HL-60/S4 (cell line): ENCODE results near the gene ANO6.
"Not testable (repeated sequence)": the region's sequence is repeated elsewhere in the genome, so short reads cannot be mapped to it uniquely, and the experiment has no call there.

Experiments
- in situ Hi-C: fragments of 300-500 bp; cut with MboI; formaldehyde crosslinking; loops from 2 replicates; pipeline ENCODE4 v1.14.3; 2022; ENCODE audit warnings: low sequenced_read_pairs

ANO6 gene

GRCh38 chr12:45215419-45216229, at the start of gene ANO6:
ANO6 (plus strand) TSS chr12:45216095; CDS start chr12:45216322, 227 bp downstream.
- in situ Hi-C loops, result no loop called here

GRCh38 chr12:45168976-45169375, 46.9 kb upstream of the ANO6 start:
- in situ Hi-C loops, result no loop called here

DNA sequence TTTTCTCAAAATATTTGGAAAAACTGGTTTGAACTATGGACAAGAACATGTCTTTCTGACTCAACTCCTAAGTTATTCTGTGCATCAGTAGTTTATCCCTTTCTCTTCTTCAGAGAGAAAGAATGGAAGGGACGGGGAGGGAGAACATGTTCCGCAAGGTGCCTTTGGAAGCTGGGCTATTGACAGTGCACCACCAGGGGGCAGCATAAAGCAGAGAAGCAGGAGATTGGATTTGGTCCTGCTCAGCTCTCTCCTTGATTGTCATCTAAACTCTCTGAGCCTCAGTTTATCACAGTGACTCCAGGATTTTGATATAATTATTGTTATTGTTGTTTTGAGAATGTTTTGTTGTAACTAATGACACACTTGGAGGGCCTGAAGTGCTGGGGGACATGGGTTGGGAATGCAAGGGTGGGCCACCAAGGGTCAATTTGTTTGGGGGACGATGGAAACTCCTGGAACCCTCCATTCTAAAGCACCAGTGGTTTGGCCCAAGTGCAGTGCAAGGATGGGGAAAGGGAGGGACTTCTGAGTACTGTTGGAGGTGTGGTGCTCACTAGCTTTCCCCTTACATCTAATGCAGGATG, 45.3 kb upstream of the ANO6 start:
- in situ Hi-C loops, result no loop called here

GRCh38 chr12:45173293-45173692, 42.6 kb upstream of the ANO6 start:
- in situ Hi-C loops, result not testable (repeated sequence)

DNA sequence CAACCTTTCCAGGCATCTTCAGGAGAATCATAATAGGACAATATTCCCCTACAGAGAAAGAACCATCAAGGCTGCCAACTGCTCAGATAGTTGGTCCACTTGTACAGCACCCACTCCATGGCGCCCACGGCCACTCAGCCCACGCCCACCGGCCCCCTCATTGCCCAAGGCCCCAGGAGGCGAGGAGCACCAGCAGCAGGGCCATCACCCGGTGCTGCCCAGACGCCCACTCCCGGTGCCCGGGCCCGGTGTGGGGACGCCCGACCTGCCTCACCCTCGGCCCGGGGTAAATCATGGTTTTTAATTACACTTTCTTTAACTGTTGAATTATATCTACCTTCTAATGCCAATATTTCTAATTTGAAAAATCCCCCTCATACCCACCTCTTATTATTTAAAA, 41.3 kb upstream of the ANO6 start:
- in situ Hi-C loops, result no loop called here

DNA sequence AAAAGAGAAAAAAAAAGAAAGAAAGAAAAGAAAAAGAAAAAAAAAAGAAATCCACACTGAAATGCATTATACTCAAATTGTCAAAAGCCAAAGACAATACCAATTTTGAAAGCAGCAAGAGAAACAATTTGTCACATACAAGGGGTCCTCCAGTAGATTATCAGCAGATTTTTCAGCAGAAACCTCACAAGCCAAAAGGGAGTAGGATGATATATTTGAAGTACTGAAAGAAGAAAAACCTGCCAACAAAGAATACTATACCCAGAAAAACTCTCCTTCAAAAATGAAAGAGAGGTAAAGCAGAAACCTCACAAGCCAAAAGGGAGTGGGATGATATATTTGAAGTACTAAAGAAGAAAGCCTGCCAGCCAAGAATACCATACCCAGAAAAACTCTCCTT, 37.1 kb upstream of the ANO6 start:
- in situ Hi-C loops, result no loop called here

GRCh38 chr12:45182511-45182910, 33.4 kb upstream of the ANO6 start:
- in situ Hi-C loops, result no loop called here

DNA sequence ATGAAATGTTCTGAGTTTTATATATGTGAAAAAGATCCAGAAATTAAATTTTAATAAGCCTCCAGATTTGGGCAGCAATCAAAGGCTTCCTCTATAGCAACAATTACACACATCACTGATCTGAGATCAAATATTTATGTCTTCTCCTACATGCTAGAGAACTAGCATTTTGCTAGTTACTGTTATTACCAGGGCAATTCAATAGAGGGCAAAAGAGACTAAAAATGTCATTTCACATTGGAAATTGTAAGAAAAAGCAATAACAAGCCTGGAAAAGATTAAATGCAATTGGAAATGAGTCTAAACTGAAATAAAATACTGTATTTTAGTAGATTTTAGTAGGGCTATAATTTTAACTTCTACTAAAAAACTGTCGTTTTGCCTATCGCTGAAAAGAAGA, 32.6 kb upstream of the ANO6 start:
- in situ Hi-C loops, result no loop called here

DNA sequence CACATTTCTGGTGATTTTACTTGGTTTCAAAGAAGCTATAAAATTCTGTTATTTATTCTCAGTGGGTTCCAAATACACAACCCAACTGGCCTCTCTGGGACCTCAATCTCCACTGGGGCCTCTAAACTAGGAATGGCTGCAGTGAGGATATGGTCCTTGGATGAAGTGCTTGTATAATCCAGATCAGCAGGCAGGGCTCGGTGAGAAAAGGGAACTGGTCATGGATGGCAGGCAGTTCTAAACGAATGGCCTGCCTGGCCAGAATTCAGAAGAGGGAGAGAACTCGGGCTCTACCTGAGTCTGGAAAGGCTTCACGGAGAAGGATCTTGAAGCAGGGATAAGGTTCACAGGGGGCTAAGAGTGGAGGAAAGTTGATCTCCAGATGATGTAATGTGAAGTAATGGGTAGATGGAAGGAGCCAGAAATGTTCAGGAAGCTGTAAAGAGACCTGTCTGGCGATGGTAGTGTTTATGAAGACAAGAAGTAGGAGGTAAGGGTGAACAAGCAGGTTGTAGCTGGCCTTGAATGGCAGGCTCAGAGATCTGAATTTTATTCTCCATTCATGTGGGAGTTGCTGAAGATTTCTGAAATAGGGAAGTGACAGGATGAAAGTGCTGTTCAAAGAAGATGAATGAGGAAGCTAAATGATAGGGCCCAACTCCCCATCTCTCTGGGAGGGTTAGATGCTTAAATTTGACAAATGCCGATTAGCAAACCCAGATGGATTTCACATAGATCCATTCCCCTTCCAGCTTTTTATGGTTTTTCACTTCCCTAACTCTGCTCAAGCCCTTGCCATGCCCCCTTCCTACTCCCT, 31.5 kb upstream of the ANO6 start:
- in situ Hi-C loops, result no loop called here

GRCh38 chr12:45186762-45187161, 29.1 kb upstream of the ANO6 start:
- in situ Hi-C loops, result no loop called here

DNA sequence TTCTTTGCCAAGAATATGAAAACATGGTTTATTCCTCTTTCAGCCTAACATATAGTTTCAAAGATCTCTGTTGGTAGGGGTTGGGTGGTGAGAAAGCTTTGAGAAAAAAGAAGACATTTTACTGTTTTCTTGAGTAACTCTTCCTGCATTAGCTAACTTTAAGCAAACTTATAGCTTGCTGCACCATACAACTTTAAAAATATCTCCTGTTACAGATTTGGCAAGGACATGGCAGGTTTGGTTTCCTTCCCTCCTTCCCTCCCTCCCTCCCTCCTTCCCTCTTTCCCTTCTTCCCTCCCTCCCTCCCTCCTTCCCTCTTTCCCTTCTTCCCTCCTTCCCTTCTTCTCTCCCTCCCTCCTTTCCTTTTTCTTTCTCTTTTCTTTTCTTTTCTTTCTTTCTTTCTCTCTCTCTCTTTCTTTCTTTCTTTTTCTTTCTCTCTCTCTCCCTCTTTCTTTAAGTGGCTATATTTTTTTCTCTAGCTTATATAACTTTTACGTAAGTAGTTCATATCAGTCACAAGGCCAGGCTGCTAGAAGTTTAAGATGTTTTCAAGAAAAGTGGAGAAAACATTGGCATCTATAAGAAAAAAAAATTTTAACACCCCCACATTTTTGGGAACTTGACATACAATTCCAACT, 26.0 kb upstream of the ANO6 start:
- in situ Hi-C loops, result no loop called here

DNA sequence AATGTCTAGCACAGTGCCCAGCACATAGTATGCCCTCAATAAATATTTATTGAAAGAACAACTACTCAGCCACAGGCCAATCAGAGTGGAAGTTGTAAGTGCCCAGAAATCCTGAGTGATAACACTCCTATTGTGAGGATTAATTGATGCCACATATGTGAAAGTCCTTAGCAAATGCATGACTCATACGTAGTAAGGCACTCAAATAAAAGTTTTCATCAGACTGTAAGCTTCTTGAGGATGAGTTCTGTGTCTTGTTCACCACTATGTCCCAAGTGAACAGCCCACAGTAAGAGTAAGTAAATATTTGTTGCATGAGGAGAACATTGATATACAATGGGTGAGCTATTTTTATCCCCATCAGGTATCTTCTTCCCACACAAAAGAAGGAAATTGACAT, 24.7 kb upstream of the ANO6 start:
- in situ Hi-C loops, result no loop called here

DNA sequence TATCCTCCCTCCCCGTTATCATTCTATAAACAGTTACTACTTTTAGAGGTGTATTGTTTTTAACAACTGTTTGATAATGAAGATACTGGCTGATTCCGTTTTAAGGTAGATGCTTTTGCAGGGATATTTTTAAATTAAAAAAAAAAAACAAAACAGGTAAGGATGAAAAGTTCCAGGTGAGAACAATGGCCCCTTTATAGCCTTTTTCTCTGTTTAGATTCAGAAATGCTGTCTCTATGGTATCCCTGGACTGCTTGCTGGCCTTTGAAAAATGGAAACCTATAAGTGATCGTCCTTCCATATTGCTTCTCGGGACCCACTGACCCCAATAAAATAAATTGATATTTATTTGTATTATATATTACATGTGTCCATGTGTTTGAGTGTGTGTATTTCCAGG, 23.2 kb upstream of the ANO6 start:
- in situ Hi-C loops, result no loop called here

GRCh38 chr12:45200491-45201043, 15.3 kb upstream of the ANO6 start:
- in situ Hi-C loops, result no loop called here

DNA sequence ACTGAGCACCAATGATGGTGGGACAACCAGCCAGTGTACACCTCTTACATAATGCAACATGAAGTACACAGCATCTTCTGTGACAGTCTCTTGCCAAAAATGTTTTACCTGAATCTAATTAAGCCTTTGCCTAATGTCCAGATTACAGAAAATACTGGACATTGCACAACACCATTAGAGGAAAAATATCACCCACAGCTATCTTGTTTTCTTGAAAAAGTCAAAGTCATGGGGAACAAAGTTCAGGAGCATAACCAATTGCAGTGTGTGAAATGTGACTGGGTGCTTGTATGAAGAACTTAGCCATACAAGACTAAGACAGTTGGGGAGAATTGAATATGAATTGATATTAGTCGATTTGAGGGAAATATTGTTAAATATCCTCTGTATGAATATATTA, 12.1 kb upstream of the ANO6 start:
- in situ Hi-C loops, result no loop called here

DNA sequence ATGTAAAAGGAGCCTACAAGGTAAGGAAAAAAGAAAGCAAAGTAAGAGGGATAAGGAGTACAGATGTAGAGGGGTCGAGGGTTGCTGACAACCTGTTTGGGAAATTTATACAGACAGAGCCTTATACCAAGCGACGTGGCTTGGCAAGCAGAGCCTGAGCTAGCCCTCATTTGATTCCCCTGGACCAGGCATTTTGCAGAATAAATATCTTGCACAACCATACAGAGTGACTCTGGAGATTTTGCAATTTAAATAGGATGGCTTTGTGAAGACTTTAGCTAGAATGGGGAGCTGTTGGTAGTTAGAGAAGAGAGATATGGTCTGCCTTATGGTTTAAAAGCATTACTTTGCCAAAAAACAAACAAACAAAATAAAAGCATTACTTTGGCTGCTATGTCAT, 11.1 kb upstream of the ANO6 start:
- in situ Hi-C loops, result no loop called here

DNA sequence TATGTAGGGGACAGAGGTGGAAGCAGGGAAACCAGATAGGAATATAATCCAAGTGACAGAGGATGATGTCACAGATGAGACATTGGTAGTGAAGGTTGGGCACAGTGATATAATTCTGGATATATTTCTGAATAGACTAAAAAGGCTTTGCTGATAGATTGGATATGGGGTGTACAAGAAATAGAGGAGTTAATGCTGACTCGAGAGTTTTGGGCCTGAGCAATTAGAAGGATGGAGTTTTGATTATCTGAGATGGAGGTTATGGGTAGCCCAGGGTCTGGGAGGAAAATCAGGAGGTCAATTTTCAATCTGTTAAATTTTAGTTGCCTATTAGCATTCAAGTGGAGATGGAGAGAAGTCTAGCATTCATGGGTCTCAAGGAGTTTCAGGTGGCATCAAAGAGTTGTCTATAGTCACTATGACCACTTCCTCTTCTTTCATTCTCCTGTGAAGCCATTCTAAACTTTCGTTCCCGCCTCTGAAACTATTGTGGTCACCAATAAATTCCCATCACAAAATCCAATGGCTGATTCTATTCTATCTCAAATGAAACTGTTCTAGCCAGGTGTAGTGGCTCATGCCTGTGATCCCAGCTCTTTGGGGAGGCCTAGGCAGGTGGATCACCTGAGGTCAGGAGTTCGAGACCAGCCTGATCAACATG, 10.6 kb upstream of the ANO6 start:
- in situ Hi-C loops, result no loop called here

GRCh38 chr12:45208604-45209487, 7.0 kb upstream of the ANO6 start:
- in situ Hi-C loops, result no loop called here

DNA sequence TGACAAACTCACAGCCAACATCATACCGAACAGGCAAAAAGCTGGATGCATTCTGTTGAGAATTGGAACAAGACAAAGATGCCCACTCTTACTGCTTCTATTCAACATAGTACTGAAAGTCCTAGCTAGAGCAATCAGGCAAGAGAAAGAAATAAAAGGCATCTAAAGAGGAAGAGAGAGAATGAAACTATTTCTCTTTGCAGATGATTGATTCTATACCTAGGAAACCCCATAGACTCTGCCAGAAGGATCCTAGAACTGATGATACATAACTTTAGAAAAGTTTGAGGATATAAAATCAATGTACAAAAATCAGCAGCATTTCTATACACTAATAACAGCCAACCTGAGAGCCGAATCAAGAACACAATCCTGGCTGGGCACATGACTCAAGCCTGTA, 6.1 kb upstream of the ANO6 start:
- in situ Hi-C loops, result no loop called here

DNA sequence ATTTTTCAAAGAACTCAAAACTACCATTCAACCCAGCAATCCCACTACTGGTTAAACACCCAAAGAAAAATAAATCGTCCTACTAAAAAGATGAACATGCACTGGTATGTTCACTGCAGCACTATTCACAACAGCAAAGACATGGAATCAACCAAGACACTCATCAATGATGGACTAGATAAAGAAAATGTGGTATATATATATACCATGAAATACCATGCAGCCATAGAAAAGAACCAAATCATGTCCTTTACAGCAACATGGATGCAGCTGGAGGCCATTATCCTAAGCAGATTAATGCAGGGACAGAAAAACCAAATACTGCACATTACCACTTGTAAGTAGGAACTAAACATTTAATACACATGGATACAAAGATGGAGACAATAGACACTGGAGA, 3.8 kb upstream of the ANO6 start:
- in situ Hi-C loops, result no loop called here
